Neural cell (in vitro differentiated cells): ENCODE data around the gene ADAMTS18.

ENCODE experiments used
- EZH2 ChIP-seq: fragments of 200-600, 300-800 bp; shearing (Covaris generic), sonication (generic); IDR thresholded peaks from 2 replicates; pipeline ENCODE4 v1.6.1; 2014; ENCODE audit warnings: antibody characterized with exemption, low read length, borderline replicate concordance, mild to moderate bottlenecking; ENCODE audit not compliant: insufficient read depth, poor library complexity, severe bottlenecking
- TF ChIP-seq, protein P1 (sequence below): fragments of 450-650 bp; IDR thresholded peaks from 2 replicates; pipeline ENCODE4 v1.5.1; 2014; ENCODE audit warnings: antibody characterized with exemption, mild to moderate bottlenecking, moderate library complexity; ENCODE audit not compliant: poor library complexity, severe bottlenecking

DNA sequence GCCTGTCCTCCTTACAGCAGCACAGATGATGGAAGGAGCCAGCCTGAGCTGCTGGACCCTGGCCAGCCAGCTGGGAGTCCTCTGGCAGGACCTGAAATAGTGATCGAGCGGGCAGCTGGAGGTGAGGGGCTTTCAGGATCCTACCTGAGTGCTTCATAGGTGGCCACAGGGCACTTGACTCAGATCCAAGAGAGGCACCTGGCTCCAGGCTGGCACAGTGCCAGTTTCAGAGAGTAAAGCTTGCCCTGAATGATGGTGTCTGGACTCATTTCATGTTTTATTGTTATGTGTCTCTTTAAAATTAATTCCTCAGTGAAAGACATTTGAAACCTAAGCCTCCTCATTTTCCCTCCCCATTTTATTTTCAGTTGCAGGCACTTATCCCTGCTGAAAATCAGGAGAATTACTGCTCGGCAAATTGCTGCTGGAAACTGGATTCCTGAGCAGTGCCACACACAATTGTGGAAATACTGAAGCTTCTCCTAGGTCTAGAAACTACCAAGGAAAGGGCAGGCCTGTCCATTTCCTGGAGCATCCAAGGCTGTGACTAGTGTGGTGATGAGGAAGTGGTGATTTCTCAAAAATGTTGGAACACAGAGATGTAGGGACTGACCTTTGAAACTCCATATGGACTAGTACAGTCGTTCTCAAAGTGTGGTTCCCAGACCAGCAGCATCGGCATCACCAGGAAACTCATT lies 16.1 kb upstream of the ADAMTS18 start:
- no peak for TF ChIP-seq EZH2
- TF ChIP-seq, protein P1, sequence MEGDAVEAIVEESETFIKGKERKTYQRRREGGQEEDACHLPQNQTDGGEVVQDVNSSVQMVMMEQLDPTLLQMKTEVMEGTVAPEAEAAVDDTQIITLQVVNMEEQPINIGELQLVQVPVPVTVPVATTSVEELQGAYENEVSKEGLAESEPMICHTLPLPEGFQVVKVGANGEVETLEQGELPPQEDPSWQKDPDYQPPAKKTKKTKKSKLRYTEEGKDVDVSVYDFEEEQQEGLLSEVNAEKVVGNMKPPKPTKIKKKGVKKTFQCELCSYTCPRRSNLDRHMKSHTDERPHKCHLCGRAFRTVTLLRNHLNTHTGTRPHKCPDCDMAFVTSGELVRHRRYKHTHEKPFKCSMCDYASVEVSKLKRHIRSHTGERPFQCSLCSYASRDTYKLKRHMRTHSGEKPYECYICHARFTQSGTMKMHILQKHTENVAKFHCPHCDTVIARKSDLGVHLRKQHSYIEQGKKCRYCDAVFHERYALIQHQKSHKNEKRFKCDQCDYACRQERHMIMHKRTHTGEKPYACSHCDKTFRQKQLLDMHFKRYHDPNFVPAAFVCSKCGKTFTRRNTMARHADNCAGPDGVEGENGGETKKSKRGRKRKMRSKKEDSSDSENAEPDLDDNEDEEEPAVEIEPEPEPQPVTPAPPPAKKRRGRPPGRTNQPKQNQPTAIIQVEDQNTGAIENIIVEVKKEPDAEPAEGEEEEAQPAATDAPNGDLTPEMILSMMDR, result no peak
